ENCODE measurements around the gene MTRF1L. TPM values are rescaled to one million over a fixed set of nuclear protein-coding genes. Genes with fewer than 3 reads are reported as not detected.
A peak's percentile ranks its signal among the peaks of the same experiment; 100 is the strongest.

The MTRF1L gene
- total and polyA plus RNA-seq, 2 of the 13 experiments (the other 11 are each of a cell fraction or from before 2014, with no cell fraction given): 17.6 to 28.7 TPM

GRCh38 chr6:153002613-153003365 lies at the start of gene MTRF1L (continued):
- peak; percentile 87 for TF ChIP-seq ZBTB40 (IDR thresholded peaks at IDR 0.05)
- peak; percentile 38; the same call in 1 of the 2 replicates for TF ChIP-seq ZBTB40 (CRISPR knock-in tag; IDR thresholded peaks at IDR 0.05)
- no peak for TF ChIP-seq ZNF724P (CRISPR knock-in tag; IDR thresholded peaks at IDR 0.05; ENCODE audit: borderline replicate concordance)
- peak; percentile 82 for TF ChIP-seq ZBTB43 (CRISPR knock-in tag; conservative IDR thresholded peaks at IDR 0.05)
- TF ChIP-seq RFX3 (CRISPR knock-in tag; IDR thresholded peaks at IDR 0.05): no peak
- no peak for TF ChIP-seq HOXA7 (CRISPR knock-in tag; IDR thresholded peaks at IDR 0.05)
- TF ChIP-seq CREB1 (IDR thresholded peaks at IDR 0.05): peak; percentile 56; the same call in 1 of the 2 replicates
- peak; percentile 89 for TF ChIP-seq CREB1 (CRISPR knock-in tag; IDR thresholded peaks at IDR 0.05)
- TF ChIP-seq RXRB (CRISPR knock-in tag; IDR thresholded peaks at IDR 0.05; ENCODE audit: borderline replicate concordance): peak; percentile 28
- TF ChIP-seq ZNF879 (CRISPR knock-in tag; IDR thresholded peaks at IDR 0.05): no peak
- peak; percentile 38; the same call in 1 of the 2 replicates for TF ChIP-seq TOPORS (CRISPR knock-in tag; IDR thresholded peaks at IDR 0.05)
- TF ChIP-seq HOXD1 (CRISPR knock-in tag; IDR thresholded peaks at IDR 0.05): peak; percentile 82
- TF ChIP-seq ZGPAT (CRISPR knock-in tag; IDR thresholded peaks at IDR 0.05): peak; percentile 87
- TF ChIP-seq SIN3B (IDR thresholded peaks at IDR 0.05; ENCODE audit: low read length): no peak
- 0 out of 2 replicates have a peak, but pooled peaks have one; percentile 42 for TF ChIP-seq ZNF337 (CRISPR knock-in tag; IDR thresholded peaks at IDR 0.05; ENCODE audit: borderline replicate concordance, low read depth)
- TF ChIP-seq POGZ (CRISPR knock-in tag; IDR thresholded peaks at IDR 0.05): peak; percentile 97
- no peak for TF ChIP-seq HNRNPUL1 (IDR thresholded peaks at IDR 0.05; ENCODE audit: low read depth, low read length)
- no peak for TF ChIP-seq NFIB (CRISPR knock-in tag; IDR thresholded peaks at IDR 0.05; ENCODE audit: borderline replicate concordance)

Measured in HepG2 (cell line).